SK-N-MC (cell line): ENCODE results near the gene VPS35L.
"Not testable (repeated sequence)": the region's sequence is repeated elsewhere in the genome, so short reads cannot be mapped to it uniquely, and the experiment has no call there.

ENCODE experiments used
- EZH2 ChIP-seq: fragments of 200-600 bp; sonication (generic); IDR thresholded peaks from one replicate; pipeline ENCODE4 v1.6.1; 2017; ENCODE audit warnings: antibody characterized with exemption
- POLR2AphosphoS5 ChIP-seq: IDR thresholded peaks from 2 replicates; pipeline ENCODE4 v1.6.1; 2012; ENCODE audit warnings: mild to moderate bottlenecking, low read depth, low read length, borderline replicate concordance

DNA sequence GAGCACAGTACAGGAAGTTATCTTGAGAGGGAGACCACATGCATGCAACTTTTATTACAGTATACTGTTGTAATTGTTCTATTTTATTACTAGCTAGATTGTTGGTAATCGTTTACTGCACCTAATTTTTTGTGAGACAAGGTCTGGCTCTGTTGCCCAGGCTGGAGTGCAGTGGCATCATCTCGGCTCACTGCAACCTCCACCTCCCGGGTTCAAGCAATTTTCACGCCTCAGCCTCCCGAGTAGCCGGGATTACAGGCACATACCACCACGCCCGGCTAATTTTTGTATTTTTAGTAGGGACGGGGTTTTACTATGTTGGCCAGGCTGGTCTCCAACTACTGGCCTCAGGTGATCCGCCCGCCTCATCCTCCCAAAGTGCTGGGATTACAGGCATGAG, 161.2 kb downstream of the VPS35L start:
- TF ChIP-seq EZH2, POLR2AphosphoS5: not testable (repeated sequence)
